BE2C (cell line): ENCODE data around the gene SSTR1. TPM values are rescaled to one million over a fixed set of nuclear protein-coding genes. Genes with fewer than 3 reads are reported as not detected.

Source experiments
- DNase-seq: peaks from one replicate; pipeline ENCODE4 v3.0.0-alpha.2; 2020
- H3K27me3 ChIP-seq: fragments of 250-450 bp; sonication (Bioruptor Pico); 2 replicates; pipeline ENCODE4 v1.5.1; 2020; ENCODE audit warnings: mild to moderate bottlenecking
- H3K36me3 ChIP-seq: fragments of 250-450 bp; sonication (Bioruptor Pico); 2 replicates; pipeline ENCODE4 v1.5.1; 2020; ENCODE audit warnings: mild to moderate bottlenecking
- H3K4me1 ChIP-seq: fragments of 250-450 bp; sonication (Bioruptor Pico); 2 replicates; pipeline ENCODE4 v1.5.1; 2020
- H3K4me3 ChIP-seq: 2 replicates; pipeline ENCODE4 v1.5.1; 2011; ENCODE audit warnings: low read depth, low read length
- H3K9me3 ChIP-seq: fragments of 250-450 bp; sonication (Bioruptor Pico); 2 replicates; pipeline ENCODE4 v1.5.1; 2020
- CTCF ChIP-seq: IDR thresholded peaks from 2 replicates; pipeline ENCODE4 v1.5.1; 2012; ENCODE audit warnings: mild to moderate bottlenecking, low read depth, low read length
- polyA plus RNA-seq: library from polyadenylated mRNA; unstranded; fragments of >200 nt; gene quantifications from one replicate; pipeline ENCODE4 v1.2.1, GENCODE V29; 2012; ENCODE audit warnings: low read depth, missing spikeins; ENCODE audit not compliant: insufficient read length, insufficient read depth

The SSTR1 gene
- polyA plus RNA-seq: 2.1 TPM

- H3K36me3 ChIP-seq: no peaks in the 10 kb centered on the region
- H3K4me3 ChIP-seq: no peak within 1 kb of the TSS
- TF ChIP-seq CTCF: no peak
- H3K9me3 ChIP-seq: peaks cover 5% of the 10 kb centered on the region; the same call in 1 of the 2 replicates
- peaks cover 3% of the 10 kb centered on the region; the same call in 1 of the 2 replicates for H3K4me1 ChIP-seq
- no peak for DNase-seq
- H3K27me3 ChIP-seq: no peaks in the 10 kb centered on the region
Measured at GRCh38 chr14:38207736-38208617, at the start of gene SSTR1. TSS of gene SSTR1 (plus strand) at chr14:38207904. CDS start at chr14:38209390, 1,486 bp downstream.

GRCh38 chr14:38158468-38158867, 49.2 kb upstream of the SSTR1 start:
- no peak for TF ChIP-seq CTCF
- no peak for DNase-seq

GRCh38 chr14:38168416-38168815, 39.3 kb upstream of the SSTR1 start:
- peaks cover 2% of the 10 kb centered on the region; the same call in 1 of the 2 replicates for H3K9me3 ChIP-seq
- no peak for DNase-seq
- H3K4me1 ChIP-seq: no peaks in the 10 kb centered on the region; the same call in none of the 2 replicates
- no peak for TF ChIP-seq CTCF
- no peaks in the 10 kb centered on the region for H3K36me3 ChIP-seq
- no peak overlapping the region for H3K4me3 ChIP-seq
- H3K27me3 ChIP-seq: no peaks in the 10 kb centered on the region

More at GRCh38 chr14:38158468-38158867, 49.2 kb upstream of the SSTR1 start:
- no peaks in the 10 kb centered on the region for H3K9me3 ChIP-seq
- no peaks in the 10 kb centered on the region for H3K4me1 ChIP-seq
- H3K36me3 ChIP-seq: no peaks in the 10 kb centered on the region
- H3K27me3 ChIP-seq: no peaks in the 10 kb centered on the region
- no peak overlapping the region for H3K4me3 ChIP-seq

- no peak for TF ChIP-seq CTCF
- Histone ChIP-seq H3K4me3 (no peak overlapping the region), H3K36me3 (no peaks in the 10 kb centered on the region), H3K4me1 (no peaks in the 10 kb centered on the region; the same call in none of the 2 replicates), H3K9me3 (peaks cover 2% of the 10 kb centered on the region; the same call in 1 of the 2 replicates), H3K27me3 (no peaks in the 10 kb centered on the region)
- no peak for DNase-seq
Measured at GRCh38 chr14:38171197-38171596, 36.5 kb upstream of the SSTR1 start.

- H3K27me3 ChIP-seq: no peaks in the 10 kb centered on the region
- no peak for TF ChIP-seq CTCF
Measured at GRCh38 chr14:38174711-38175110, 33.0 kb upstream of the SSTR1 start.

GRCh38 chr14:38175658-38176057, 32.0 kb upstream of the SSTR1 start:
- no peaks in the 10 kb centered on the region for H3K27me3 ChIP-seq
- no peak for DNase-seq
- peaks cover 2% of the 10 kb centered on the region; the same call in 1 of the 2 replicates for H3K9me3 ChIP-seq
- H3K36me3 ChIP-seq: no peaks in the 10 kb centered on the region
- no peaks in the 10 kb centered on the region; the same call in 1 of the 2 replicates for H3K4me1 ChIP-seq
- H3K4me3 ChIP-seq: no peak overlapping the region
- TF ChIP-seq CTCF: no peak

More at GRCh38 chr14:38174711-38175110, 33.0 kb upstream of the SSTR1 start:
- H3K36me3 ChIP-seq: no peaks in the 10 kb centered on the region
- no peak overlapping the region for H3K4me3 ChIP-seq
- H3K4me1 ChIP-seq: no peaks in the 10 kb centered on the region; the same call in 1 of the 2 replicates
- DNase-seq: no peak
- H3K9me3 ChIP-seq: peaks cover 2% of the 10 kb centered on the region; the same call in 1 of the 2 replicates
